HG03175 (cell line): Measurements from ENCODE around the gene DPP6.

ENCODE experiments used
- ATAC-seq: cut with Tn5 transposase; IDR thresholded peaks from one replicate; pipeline ENCODE4 v1.9.1; 2021; ENCODE audit warnings: mild to moderate bottlenecking, moderate library complexity; ENCODE audit not compliant: unreplicated experiment

Gene DPP6

DNA sequence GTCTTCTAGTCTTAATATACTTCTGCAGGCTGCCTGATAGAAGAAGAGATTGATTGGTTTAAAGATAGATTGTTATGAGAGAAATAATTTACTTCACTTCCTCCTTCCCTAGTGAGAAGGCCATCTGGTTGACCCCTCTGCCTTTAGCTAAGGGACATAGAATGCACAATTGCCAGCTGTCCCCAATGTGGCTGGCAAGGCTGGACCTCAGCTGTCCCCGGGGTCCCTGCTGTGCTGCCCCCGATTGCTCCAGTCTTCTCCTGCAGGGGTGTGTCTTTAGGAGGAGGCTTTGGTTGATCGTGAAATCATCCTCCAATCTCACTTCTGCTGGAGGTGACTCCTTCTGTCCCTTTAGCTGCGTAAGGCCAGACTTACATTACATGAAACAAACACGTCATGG is 388.5 kb downstream of the DPP6 start:
- ATAC-seq = no peak

DNA sequence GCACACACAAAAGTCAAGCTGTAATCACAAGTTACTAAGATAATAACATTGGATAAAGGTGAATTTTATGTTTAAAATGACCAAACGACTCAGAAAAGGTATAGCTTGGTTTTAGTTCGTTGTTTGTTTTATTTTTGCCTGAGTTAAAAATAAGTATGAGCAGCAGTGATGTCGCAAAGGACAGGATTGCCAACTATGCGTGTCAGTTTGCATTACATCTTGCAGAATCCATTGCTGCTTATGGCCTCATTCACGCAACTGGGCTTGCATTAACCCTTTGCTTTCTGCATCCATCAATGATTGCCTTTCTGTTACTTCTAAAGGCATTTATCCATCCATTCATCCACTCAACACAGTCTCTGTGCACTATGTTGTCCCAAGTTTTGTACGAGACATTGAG is 389.6 kb downstream of the DPP6 start:
- no peak for ATAC-seq

DNA sequence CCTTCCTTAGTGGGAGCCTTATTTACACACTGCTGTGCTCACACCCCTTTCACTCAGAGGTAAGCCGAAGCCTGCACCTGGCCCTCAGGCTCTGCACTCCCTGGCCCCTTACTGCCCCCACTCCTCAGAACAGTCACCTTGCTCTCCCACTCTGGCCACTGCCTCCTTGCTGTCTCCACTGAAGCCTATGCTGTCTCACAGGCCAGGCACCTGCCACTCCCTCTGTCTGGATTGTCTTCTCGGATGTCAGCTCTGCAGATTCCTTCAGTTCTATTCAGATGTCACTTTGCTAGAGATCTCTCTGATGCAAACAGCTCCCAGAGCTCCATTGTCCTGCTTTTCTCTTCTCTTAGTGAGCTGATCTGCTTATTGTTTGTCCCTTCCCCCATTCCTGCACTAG is 390.7 kb downstream of the DPP6 start:
- no peak for ATAC-seq

DNA sequence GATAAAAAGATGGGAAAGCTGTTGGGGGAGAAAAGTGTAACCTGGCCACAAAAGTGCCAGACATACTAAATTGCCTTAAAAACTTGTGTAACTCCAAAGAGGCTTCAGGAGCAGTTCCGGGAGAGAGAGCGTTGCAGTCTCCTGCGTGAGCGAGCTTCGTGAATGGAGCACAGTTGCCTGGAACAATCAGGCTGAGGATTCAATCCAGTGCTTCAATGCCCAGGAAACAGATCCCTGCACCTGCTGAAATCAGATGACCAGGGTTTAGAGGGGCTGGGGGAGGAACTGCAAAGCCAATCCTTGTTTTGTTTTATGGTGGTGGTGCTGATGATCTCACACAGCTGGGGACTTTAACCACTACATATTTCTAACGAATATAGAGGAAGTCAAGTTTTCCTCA is 398.3 kb downstream of the DPP6 start:
- no peak for ATAC-seq

DNA sequence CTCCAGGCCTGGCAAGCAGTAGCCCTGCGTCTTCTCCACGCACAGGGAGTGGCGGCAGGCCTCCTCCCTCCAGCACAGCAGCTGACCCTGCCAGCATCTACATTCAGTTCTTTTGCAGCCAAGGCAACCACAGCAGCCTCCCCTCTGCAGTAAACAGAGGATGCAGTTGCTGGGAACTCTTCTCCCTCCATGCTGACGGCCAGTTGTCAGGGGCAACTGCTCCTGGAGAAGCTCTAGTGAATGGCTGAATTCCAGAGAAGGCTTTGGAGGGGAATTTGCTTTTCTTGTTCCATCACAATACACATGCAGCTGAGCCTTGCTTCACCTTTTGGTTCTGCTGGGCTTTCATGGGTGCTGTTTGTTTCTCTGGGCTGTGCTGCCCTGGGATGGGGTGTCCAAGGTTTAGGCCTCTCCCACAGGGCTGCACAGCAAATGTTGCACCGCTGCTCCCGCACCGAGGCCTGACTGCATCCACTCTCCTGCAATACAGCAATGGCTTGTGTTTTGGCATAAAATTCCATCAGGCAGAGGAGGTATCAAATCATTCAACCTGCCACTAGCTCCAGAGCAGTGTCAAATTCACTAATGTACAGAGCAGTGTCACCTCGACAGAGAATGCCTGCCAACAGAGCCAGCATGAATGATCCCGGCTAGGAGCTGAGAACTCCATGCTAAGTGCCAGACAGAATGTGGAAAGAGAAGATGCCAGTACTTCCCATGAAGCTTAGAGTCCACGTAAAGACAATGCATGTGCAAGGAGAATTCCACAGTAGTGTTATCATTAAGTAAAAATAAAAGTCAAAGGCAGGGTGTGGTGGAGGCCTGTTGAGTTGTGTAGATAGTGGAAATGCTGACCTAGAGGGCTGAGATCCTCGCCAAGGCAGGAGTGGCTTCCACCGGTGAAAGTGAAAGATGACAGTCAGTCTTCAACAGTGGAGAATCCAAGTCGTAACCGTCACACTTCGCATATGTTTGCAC is 399.6 kb downstream of the DPP6 start:
- ATAC-seq = no peak

DNA sequence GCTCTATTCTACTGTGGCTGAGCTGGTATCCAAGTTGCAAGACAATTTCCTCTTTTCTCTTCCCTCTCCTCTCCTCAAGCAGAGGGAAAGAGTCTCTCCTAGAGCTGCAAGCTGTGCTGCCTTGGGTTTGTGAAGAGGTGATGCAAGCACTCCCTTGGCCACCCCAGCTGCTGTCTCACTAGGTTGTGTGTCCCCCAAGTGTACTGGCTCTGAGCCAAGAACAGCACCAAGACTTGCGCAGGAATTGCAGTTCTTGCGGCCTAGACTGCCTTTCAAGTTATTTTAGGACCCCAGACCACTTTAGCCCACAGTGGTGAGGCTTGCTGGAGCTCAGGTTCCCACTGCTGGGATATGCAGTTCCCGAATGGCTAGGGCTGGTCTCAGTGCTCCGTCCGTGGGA is 411.6 kb downstream of the DPP6 start:
- no peak for ATAC-seq

DNA sequence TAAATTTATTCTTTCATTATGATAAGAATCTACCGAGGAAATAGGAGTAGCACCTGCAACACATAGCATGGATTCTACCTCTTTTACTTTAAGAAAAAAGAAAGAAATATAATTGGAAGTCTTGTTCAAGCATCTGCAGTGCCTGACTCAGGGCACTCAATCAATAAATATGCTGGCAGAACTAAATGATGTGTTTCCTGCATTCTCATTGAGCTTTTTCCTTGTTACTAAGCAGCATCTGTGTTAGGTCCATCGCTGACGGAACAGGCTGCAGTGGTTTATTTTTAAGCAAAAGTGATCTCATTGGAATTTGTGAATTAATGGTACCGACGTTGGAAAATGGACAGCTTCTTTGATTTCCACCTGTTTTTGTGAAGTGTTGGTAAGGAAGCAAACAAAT is 417.5 kb downstream of the DPP6 start:
- ATAC-seq = no peak

DNA sequence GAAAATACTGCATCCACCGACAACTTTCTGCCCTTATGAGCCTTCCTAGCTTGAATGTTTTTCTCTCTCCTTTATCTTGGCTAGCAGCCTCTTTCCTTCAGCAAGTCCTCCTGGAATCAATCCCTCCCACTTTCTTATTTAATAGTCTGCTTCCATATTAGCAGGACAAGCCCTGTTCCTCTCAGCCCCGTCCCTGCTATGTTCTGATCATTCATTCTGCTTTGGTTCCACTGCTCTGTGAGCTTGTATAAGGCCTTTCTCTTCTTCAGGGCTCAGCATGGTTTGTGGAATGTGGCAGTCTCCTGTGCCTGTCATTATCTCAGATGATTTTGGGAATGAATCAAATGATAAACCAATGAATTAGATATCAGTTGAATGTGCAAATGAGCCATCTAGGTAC is 420.1 kb downstream of the DPP6 start:
- ATAC-seq = no peak

DNA sequence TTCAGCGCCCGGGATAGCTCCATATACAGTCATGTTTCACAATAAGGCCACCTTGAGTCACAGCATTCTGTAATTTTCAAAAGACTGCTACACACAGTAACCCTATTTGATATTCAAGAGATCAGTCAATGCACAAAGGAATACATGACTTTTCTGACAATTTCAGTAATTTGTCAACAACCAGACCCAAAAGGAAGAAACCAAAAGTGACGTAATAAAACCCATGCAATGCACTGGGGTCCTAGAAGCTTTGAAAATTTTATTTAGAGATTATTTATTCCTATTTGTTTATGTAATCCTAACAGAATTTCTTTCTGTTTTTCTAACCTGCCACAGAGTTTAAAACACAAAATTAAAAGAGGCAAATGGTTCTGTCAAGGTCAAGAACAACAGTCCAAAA is 421.2 kb downstream of the DPP6 start:
- no peak for ATAC-seq

DNA sequence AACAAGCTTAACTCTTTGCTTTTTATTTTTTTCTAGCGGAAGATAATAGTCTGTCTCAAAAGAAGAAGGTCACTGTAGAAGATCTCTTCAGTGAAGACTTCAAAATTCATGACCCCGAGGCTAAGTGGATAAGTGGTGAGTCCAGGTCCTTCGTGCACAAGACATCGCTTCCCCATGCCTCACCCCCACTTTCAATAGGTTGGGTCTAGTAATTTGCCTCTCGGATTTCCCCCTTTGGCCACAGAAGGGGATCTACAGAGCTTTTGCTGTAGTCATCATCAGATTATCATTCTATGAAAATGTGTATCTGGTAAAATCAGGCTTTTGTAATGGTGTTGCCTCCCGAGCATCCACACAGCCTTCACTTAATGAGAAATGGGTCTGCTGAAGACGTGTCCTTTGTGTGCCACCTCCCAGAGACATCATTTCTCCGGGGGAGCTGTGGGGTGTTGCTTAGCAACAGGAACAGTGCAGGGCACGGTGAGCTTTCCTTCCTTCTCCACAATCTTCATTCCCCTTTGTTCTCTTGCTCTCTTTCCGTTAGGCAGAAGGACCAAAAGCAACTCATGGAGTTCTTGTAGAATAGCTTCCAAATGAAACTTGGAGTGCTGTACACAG is 422.8 kb downstream of the DPP6 start:
- no peak for ATAC-seq

DNA sequence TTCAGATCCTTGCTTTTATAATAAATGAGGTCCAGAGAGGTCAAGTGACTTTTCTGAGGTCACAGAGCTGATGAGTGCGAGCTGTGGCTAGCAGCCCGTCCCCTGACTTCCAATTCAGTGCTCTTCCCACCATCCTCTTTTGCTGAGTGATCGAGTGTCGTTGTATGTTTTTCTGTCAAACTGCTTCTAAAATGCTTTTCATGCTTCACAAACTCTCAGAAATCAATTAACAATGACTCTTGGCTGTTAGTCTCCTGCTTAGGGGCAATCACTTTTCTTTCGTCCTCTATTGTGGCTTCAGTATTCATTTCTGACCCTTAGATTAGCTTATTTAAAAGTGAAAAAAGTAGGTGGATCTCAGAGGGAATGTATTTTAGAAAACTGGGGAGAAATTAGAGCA is 423.7 kb downstream of the DPP6 start:
- ATAC-seq = no peak

DNA sequence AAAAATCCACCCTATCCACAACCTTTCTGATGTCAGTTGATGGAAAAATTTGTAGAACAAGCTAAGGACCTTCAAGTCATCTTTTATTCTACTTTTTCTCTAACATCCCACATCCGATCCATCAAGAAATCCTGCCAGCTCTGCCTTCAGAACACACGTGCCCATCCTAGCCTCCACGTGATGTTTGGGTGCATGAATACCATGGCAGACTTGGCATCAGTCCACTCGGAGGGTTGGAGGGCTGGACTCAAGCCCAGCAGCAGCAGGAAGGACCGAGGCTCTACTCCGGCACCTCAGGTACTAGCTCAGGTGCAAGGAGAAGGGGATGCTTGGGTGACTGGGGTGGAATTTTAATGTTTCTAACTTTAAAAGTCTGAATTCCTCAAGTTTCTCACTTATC is 428.6 kb downstream of the DPP6 start:
- no peak for ATAC-seq

DNA sequence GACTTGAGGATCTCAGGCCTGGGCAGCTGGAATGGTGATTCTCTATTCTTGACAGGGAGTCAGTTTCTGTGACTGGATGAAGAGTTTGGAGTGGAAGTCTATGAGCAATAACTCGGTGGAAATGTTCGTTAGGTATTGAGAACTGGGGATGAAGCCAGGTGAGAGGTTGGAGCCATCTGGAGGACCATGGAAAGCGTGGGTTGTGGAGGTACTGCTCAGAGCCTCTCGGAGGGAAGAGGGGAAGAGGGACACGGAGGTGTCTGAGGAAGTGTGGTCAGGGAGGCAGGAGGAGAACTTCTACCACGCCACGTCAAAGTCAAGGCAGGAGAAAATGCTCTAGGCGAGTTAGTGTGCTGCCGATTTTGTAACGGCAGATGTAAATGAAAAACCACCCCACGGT is 430.7 kb downstream of the DPP6 start:
- no peak for ATAC-seq

DNA sequence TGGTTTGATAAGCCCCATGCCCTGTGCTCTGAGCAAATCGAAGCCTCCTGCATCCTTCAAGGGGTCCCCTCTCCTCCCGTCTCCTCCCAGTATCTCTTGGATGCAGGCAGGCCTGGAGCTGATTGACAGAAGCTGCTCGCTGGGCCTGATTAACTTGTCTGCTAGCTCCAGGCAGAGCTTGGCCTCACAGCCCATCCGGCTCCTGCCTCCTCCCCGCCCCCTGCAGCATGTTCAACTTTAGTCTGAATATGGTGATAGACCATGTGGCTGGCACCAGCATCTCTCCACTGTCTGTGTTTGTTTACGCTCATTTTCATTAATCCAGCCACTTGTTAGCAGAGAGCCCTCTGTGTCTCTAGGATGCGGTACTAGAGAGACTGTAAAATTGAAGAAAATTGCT is 432.2 kb downstream of the DPP6 start:
- ATAC-seq = no peak

DNA sequence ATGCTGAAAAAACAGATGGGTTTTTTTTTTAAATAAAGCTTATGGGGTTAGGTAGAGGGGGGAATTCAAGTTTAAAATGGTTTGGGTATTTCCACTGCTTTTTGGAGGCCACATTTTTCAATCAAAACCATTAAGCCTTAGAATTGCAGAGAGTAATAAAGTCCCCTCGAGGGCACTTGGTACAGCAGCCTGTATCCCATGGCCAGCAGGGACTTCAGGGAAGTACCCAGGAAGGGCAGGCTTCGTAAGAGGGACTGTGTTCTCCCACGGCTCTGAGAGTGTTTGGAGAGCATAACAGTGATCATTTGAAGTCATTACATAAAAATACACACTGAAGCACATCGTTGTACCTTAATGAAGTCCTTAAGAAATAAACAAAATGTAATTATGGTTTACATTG is 432.7 kb downstream of the DPP6 start:
- no peak for ATAC-seq

DNA sequence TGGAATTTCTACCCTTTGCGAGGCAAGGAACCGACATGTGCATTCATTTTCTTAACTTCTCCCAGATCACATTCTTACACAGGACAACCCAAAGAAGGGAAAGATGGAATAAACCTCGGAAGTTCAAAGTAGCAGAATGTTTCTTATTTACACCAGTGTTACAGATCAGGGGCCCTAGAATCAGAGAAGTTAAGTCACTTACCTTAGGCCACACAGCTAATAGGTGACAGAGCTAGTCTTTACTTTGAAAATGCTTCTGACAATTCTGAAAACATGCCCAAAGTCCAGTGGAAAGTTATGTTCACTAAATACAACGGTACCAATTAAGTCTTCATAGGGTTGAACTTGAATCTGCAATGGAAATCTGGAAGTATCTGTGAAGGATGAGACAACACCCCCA is 437.7 kb downstream of the DPP6 start:
- ATAC-seq = no peak

DNA sequence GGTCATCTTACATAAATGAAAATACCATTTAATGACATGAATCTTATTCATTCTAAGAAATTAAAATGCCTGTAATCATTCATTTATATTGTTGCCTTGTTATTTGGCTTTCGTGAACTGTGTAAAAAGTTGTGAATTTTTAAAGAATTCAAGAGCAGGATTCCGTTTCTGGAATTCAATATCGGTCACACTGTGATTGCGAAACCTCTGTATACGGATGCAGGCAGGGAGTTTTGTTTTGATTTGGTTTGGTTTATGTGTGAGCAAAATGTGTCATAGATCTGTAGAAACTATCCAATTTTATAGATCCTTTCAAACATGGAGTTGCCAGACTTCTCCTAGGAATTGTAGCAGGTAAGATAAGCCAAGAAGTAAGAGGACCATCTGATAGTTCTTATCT is 441.4 kb downstream of the DPP6 start:
- ATAC-seq = no peak

DNA sequence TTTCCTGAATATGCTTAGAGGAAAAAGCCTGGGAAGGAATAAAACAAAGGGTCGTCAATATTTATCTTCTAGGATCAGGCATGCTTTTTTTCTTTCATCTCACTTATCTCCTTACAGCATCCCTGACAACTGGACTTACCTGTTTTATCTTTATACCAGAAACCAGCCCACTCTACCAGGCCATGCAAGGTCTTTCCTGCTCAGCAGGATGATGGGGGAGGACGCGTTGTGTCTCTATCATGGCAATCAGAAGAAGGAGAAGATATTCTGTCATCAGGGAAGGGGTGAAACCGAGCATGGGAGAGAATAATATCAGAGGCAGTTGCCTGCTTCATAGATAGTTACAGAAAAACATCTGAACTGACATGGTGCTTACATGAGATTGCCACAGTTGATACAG is 445.6 kb downstream of the DPP6 start:
- no peak for ATAC-seq

DNA sequence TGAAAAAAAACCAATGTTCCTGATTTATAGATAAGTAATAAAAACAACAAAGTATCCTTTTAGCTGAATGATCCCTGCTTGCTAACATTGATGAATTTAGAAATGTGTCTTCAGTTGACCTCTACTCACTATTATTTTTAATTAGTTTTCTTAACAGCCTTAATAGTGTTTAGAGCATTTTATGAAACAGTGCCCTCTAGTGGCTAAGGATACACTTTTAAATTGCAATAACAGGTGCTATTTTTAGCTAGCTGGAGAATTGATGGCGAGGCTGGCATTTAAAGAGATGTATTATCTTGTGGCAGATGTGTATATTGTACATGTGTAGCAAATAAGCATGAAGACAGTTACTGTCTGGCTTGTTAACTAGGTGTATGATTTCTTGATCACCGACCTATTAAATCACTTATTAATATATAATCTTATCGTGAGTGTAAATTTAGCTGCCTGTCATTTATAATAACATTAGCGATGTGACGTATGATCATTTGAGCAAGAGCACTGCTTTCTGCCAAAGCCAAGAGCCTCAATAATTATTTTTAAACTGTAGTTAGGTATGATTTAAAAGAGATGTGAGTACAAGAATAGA is 451.9 kb downstream of the DPP6 start:
- ATAC-seq = no peak

DNA sequence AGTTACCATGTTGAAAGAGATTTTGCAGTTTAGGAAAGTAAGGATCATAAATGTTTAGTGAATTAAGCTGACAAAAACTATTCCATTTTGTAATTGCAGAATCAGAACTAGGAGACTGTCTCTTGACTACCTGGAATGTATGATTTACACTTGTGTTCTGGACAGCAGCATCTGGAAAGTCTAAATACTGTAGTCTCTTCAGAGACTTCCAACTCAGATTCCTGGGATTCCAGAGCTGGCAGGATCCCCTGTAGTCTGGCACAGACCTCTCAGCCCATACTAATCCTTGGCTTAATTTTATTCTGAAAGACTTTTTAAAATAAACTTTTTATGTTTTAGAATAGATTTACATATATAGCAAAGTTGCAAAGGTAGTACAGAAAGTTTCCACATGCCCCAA is 452.7 kb downstream of the DPP6 start:
- ATAC-seq = no peak

DNA sequence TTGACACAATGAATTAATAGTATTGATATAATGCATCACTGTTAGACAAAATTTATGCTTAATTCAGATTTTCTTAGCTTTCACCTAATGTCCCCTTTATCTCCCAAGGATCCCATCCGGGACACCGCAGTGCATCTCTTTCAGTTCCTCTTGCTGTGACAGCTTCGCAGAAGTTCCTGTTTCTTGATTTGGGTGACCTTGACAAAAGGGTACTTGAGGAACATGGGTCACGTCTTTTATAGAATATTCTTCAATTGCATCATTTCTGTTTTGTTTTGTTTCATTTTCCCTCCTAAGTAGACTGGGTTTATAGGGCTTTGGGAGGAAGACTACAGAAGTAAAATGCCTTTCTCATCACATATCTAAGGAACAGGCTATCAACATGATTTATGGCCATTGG is 453.2 kb downstream of the DPP6 start:
- ATAC-seq = no peak

DNA sequence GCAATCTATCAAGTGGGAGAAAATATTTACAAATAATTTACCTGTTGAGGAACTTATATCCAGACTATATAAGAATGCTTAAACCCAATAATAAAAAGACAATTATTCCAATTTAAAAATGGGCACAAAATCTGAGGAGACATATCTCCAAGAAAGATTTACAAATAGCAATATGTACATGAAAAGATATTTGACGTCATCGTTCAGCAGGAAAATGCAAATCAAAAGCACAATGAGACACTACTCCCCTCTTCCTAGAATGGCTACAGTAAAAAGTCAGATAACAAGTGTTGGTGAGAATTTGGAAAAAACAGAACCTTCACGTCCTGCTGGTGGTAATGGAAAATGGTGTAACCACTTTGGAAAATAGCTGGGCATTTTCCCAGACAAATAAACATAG is 457.0 kb downstream of the DPP6 start:
- no peak for ATAC-seq
